GM19397 (cell line): ENCODE results near the gene YBX2.
A peak's percentile ranks its signal among the peaks of the same experiment; 100 is the strongest.

ENCODE experiments used
- ATAC-seq: cut with Tn5 transposase; IDR thresholded peaks from one replicate; pipeline ENCODE4 v1.9.1; 2021; ENCODE audit warnings: mild to moderate bottlenecking, moderate library complexity; ENCODE audit not compliant: unreplicated experiment

Gene YBX2

GRCh38 chr17:7323731-7324437 lies 29.4 kb upstream of the YBX2 start:
- no peak for ATAC-seq

DNA sequence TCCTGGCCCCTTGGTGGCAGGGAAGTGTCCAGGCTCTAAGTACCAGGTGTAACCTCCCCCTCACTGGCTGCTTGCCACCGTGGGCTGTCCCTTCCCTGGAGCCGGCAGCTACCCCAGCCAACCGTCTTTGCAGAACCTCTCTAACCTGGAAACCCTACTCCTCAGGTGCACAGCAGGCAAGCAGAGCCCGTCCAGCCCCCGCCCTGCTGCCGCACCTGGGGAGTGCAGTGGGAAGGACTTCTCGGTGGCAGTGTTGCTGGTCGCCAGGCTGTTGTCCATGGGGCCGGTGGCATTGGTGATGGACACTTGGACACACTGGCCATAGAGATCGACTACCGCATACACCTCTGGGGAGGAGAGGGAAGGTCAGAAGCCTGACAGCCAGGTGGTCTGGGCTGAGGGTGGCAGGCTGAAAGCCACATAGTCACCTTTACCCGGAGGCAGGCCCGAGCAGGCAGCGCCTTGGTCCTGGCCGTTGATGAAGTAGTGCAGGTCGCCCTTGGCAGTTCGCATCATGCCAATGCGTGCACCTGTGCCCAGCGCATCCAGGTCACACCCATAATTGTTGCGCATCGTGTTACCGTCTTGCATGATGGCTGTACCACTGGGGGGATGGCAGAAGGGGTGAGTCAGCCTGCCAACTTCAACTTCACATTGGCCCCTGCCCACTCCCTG lies 28.2 kb upstream of the YBX2 start:
- no peak for ATAC-seq

DNA sequence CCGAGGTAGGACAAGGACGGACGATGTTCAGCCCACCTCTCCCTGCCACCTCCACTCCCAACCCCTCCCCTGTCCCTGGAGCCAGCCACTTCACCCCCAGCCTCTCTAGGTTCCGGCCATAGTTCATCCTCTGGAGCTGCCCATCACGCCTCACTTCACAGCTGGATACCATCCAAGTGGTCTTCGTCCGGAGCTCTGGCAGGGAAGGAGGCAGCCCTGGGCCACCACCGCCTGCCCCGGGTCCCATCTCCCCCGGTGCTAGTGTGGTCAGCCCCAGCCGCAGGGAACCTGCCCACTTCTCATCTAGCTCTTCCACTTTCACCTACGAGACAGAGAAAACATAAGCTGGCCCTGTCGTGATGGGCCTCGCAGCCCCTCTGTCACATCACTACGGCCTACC lies 27.0 kb upstream of the YBX2 start:
- no peak for ATAC-seq

- ATAC-seq = no peak
Measured at GRCh38 chr17:7318121-7318860, 23.9 kb upstream of the YBX2 start.

DNA sequence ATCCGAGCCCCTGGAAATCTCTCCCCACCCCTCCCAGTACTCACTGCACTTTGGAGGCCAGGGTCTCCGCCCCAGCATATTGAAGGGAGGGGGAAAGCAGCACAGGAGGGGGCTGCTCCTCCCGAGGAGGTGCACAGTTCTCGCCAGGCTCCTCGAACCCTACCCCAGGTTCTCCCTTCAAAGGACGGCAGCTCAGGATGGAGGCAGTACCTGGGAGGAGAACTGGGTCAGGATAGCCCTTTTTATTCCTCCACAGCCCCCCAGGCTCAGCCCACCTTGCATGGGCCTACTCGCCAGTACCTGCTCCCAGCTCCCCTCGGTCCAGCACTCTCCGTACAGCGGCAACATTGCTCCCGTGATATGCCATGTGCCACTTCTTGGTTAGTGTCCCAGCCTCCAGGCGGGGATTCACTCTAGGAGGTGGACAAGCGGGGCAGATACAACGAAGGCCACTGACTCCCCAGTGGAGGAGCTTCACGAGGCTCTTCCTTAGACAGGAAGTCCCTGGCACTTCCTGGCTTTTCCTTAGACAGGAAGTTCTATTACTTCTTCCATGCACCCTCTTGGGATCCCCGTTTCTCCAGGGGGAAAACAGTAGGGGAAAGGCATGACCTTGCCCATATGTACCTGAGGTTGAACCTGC lies 22.8 kb upstream of the YBX2 start:
- ATAC-seq = no peak

- ATAC-seq = no peak
Measured at GRCh38 chr17:7315570-7316235, 21.3 kb upstream of the YBX2 start.

- ATAC-seq = peak; percentile 72
Measured at GRCh38 chr17:7314719-7315569, 20.5 kb upstream of the YBX2 start, which contains the start of gene GPS2. Gene GPS2, minus strand, starts transcription at chr17:7315360. Its CDS starts 308 bp downstream, at chr17:7315052.

- ATAC-seq = no peak
Measured at GRCh38 chr17:7313890-7314718, 19.7 kb upstream of the YBX2 start.

GRCh38 chr17:7313088-7313889 lies 18.9 kb upstream of the YBX2 start:
- ATAC-seq = no peak

GRCh38 chr17:7312432-7313087 lies 18.1 kb upstream of the YBX2 start:
- ATAC-seq = no peak

DNA sequence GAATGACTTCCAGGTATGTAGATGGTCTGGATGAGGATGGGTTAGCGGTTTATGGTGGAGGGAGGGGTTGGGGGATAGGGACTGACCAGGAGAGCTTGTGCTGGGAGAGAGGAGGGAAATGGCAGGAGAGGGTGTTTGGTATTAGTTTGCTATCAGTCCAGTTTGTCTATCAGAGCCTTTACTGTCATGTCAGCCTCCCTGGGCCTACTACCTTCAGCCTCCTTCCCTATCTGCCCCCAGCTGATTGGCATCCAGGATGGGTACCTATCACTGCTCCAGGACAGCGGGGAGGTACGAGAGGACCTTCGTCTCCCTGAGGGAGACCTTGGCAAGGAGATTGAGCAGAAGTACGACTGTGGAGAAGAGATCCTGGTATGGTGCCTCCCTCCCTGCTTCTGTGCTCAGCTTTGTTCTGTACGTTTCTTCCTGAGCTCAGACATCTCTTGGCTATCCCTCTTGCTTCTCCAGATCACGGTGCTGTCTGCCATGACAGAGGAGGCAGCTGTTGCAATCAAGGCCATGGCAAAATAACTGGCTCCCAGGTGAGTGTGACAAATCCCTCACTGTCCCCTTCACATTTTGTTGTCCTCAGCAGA lies 16.8 kb upstream of the YBX2 start:
- ATAC-seq = no peak

GRCh38 chr17:7309628-7310027 lies 15.2 kb upstream of the YBX2 start:
- no peak for ATAC-seq

- no peak for ATAC-seq
Measured at GRCh38 chr17:7308625-7309433, 14.4 kb upstream of the YBX2 start.

- peak; percentile 10 for ATAC-seq
Measured at GRCh38 chr17:7307686-7308624, 13.5 kb upstream of the YBX2 start.

DNA sequence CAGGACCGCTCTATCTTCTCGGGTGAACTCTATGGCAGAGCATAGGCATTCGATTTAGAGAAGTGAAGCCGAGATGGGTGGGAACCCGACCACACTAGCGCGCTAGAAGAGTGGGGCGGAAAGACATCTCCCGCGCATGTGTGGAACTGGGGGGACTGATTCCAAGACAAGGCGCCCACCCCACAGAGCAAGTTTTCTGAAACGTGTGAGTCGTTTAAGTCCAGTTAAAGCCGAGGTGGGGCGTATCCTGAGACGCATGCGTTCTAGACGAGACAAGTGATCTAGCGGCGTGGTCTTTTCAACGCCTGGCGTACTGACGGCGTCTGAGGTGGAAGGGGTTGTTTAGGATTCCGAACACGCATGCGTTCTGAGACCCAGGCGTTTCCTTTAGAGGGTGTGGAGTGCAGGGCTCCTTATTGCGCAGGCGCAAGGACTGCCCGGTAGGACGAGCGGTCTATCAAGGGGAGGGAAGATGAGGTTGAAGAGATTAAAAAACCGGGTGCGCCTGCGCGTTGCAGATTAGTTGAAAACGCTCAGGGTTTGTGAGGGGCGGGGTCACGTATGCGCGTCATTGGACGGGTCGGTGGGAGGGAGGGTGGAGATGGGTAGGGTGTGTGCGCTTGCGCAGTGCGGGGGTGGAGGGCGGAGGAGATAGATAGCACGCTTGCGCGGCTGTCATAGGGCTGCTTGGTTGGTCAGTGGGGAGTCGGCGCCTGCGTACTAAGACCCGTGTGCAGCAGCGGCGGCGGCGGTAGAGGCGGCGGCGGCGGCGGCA lies 12.7 kb upstream of the YBX2 start, which contains the start of gene EIF5A:
Gene EIF5A (plus strand): TSS at position 718 of the 775 bp plus-strand sequence. CDS start 2,008 bp downstream, outside the sequence.
- peak; percentile 73 for ATAC-seq
